ENCODE results near the gene SLC23A1. TPM values are rescaled to one million over a fixed set of nuclear protein-coding genes. Genes with fewer than 3 reads are reported as not detected.

Gene SLC23A1
- total RNA-seq: not detected
- polyA plus RNA-seq: 1 to 10 TPM in 1 of 2 donors, not detected in 1; 3.1 TPM
- long read RNA-seq, donor 1, partial matches to known transcripts: 0 of 1 reads
- long read RNA-seq, donor 1, other reads (novel, unspliced or antisense): 1 of 1 reads
- long read RNA-seq, donor 2, partial matches to known transcripts: 0 of 1 reads
- long read RNA-seq, donor 2, other reads (novel, unspliced or antisense): 1 of 1 reads

- no peaks in the 10 kb centered on the region for H3K4me1 ChIP-seq (ENCODE audit: control insufficient read depth in 1 of 2, insufficient read depth in 2 of 2, low read length in 2 of 2)
- H3K27ac ChIP-seq (ENCODE audit: low read depth in 1 of 2, low read length in 2 of 2): no peak within 1 kb of the TSS
- H3K27me3 ChIP-seq (ENCODE audit: control insufficient read depth in 1 of 2, insufficient read depth in 2 of 2, low read length in 1 of 2): no peaks in the 10 kb centered on the region
- DNase-seq (peak in 1 of 2 donors; percentile 38), ATAC-seq (ENCODE audit: low FRiP score) (no peak)
- intact Hi-C loops (cut with DNase I): no loop called here
- no peaks in the 10 kb centered on the region for H3K9me3 ChIP-seq (ENCODE audit: control insufficient read depth, low read length)
- no peaks in the 10 kb centered on the region for H3K36me3 ChIP-seq (ENCODE audit: control insufficient read depth in 1 of 2, insufficient read depth in 2 of 2, low read length in 1 of 2)
- no peak within 1 kb of the TSS for H3K4me3 ChIP-seq (ENCODE audit: low read length in 2 of 2)
- 77 to 79% methylated on average over 10 of the region's 10 CpGs for WGBS, 2 donors
These were observed at the start of gene SLC23A1 for GRCh38 chr5:139383275-139383992. SLC23A1 (minus strand) TSS chr5:139383297; CDS start chr5:139383253, 44 bp downstream.

DNA sequence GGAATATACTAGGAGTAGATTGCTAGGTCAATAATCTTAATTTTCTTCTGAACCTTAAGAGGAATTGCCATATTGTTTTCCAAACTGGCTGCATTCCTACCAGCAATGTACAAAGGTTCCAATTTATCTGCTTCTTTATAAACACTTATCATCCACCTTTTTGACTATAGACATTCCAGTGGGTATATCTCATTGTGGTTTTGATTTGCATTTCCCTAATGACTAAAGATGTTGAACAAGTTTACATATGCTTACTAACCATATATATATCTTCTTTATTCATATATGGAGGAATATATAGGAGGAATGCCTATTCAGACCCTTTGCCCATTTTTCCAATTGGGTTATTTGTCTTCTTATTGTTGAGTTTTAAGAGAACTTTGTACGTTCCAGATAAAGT, 48.6 kb upstream of the SLC23A1 start:
- 44 to 59% methylated on average over 1 of the region's 1 CpG for WGBS, 2 donors
- H3K36me3 ChIP-seq (ENCODE audit: control insufficient read depth in 1 of 2, insufficient read depth in 2 of 2, low read length in 1 of 2): peaks cover 0 to 2% of the 10 kb centered on the region in 2 donors
- ATAC-seq (ENCODE audit: low FRiP score): no peak

GRCh38 chr5:139430015-139430414, 46.9 kb upstream of the SLC23A1 start:
- Histone ChIP-seq H3K4me1 (ENCODE audit: control insufficient read depth in 1 of 2, insufficient read depth in 2 of 2, low read length in 2 of 2) (no peaks in the 10 kb centered on the region), H3K9me3 (ENCODE audit: control insufficient read depth, low read length) (no peaks in the 10 kb centered on the region), H3K4me3 (ENCODE audit: low read length in 2 of 2) (no peak overlapping the region), H3K27me3 (ENCODE audit: control insufficient read depth in 1 of 2, insufficient read depth in 2 of 2, low read length in 1 of 2) (no peaks in the 10 kb centered on the region), H3K27ac (ENCODE audit: low read depth in 1 of 2, low read length in 2 of 2) (no peak overlapping the region), H3K36me3 (ENCODE audit: control insufficient read depth in 1 of 2, insufficient read depth in 2 of 2, low read length in 1 of 2) (peaks cover 0 to 2% of the 10 kb centered on the region in 2 donors)
- WGBS, 2 donors: 81 to 82% methylated on average over 2 of the region's 2 CpGs
- ATAC-seq (ENCODE audit: low FRiP score) (no peak), DNase-seq (no peak)
- intact Hi-C loops (cut with DNase I): no loop called here

More for the DNA sequence above, 48.6 kb upstream of the SLC23A1 start:
- no peak overlapping the region for H3K4me3 ChIP-seq (ENCODE audit: low read length in 2 of 2)
- H3K9me3 ChIP-seq (ENCODE audit: control insufficient read depth, low read length): no peaks in the 10 kb centered on the region
- intact Hi-C loops (cut with DNase I): no loop called here
- DNase-seq: no peak
- no peaks in the 10 kb centered on the region for H3K4me1 ChIP-seq (ENCODE audit: control insufficient read depth in 1 of 2, insufficient read depth in 2 of 2, low read length in 2 of 2)
- no peak overlapping the region for H3K27ac ChIP-seq (ENCODE audit: low read depth in 1 of 2, low read length in 2 of 2)
- H3K27me3 ChIP-seq (ENCODE audit: control insufficient read depth in 1 of 2, insufficient read depth in 2 of 2, low read length in 1 of 2): no peaks in the 10 kb centered on the region

GRCh38 chr5:139426203-139426885, 43.2 kb upstream of the SLC23A1 start:
- H3K9me3 ChIP-seq (ENCODE audit: control insufficient read depth, low read length): no peaks in the 10 kb centered on the region
- H3K27ac ChIP-seq (ENCODE audit: low read depth in 1 of 2, low read length in 2 of 2): peak overlapping the region in 1 of 2 donors; percentile 42
- intact Hi-C loops (cut with DNase I): no loop called here
- 56 to 58% methylated on average over 8 of the region's 8 CpGs for WGBS, 2 donors
- ATAC-seq (ENCODE audit: low FRiP score): no peak
- H3K36me3 ChIP-seq (ENCODE audit: control insufficient read depth in 1 of 2, insufficient read depth in 2 of 2, low read length in 1 of 2): peaks cover 4% of the 10 kb centered on the region in 2 donors
- no peaks in the 10 kb centered on the region for H3K27me3 ChIP-seq (ENCODE audit: control insufficient read depth in 1 of 2, insufficient read depth in 2 of 2, low read length in 1 of 2)
- no peaks in the 10 kb centered on the region for H3K4me1 ChIP-seq (ENCODE audit: control insufficient read depth in 1 of 2, insufficient read depth in 2 of 2, low read length in 2 of 2)
- no peak for DNase-seq
- no peak overlapping the region for H3K4me3 ChIP-seq (ENCODE audit: low read length in 2 of 2)

GRCh38 chr5:139425497-139425896, 42.4 kb upstream of the SLC23A1 start:
- Histone ChIP-seq H3K27ac (ENCODE audit: low read depth in 1 of 2, low read length in 2 of 2) (no peak overlapping the region), H3K36me3 (ENCODE audit: control insufficient read depth in 1 of 2, insufficient read depth in 2 of 2, low read length in 1 of 2) (peaks cover 4% of the 10 kb centered on the region in 2 donors), H3K9me3 (ENCODE audit: control insufficient read depth, low read length) (no peaks in the 10 kb centered on the region), H3K4me1 (ENCODE audit: control insufficient read depth in 1 of 2, insufficient read depth in 2 of 2, low read length in 2 of 2) (no peaks in the 10 kb centered on the region), H3K4me3 (ENCODE audit: low read length in 2 of 2) (no peak overlapping the region), H3K27me3 (ENCODE audit: control insufficient read depth in 1 of 2, insufficient read depth in 2 of 2, low read length in 1 of 2) (no peaks in the 10 kb centered on the region)
- ATAC-seq (ENCODE audit: low FRiP score) (no peak), DNase-seq (no peak)
- 89 to 90% methylated on average over 5 of the region's 5 CpGs for WGBS, 2 donors
- intact Hi-C loops (cut with DNase I): no loop called here

- DNase-seq (no peak), ATAC-seq (ENCODE audit: low FRiP score) (peak; percentile 75)
- Histone ChIP-seq H3K4me3 (ENCODE audit: low read length in 2 of 2) (no peak overlapping the region), H3K27me3 (ENCODE audit: control insufficient read depth in 1 of 2, insufficient read depth in 2 of 2, low read length in 1 of 2) (no peaks in the 10 kb centered on the region), H3K4me1 (ENCODE audit: control insufficient read depth in 1 of 2, insufficient read depth in 2 of 2, low read length in 2 of 2) (no peaks in the 10 kb centered on the region), H3K36me3 (ENCODE audit: control insufficient read depth in 1 of 2, insufficient read depth in 2 of 2, low read length in 1 of 2) (peaks cover 4 to 6% of the 10 kb centered on the region in 2 donors), H3K9me3 (ENCODE audit: control insufficient read depth, low read length) (no peaks in the 10 kb centered on the region), H3K27ac (ENCODE audit: low read depth in 1 of 2, low read length in 2 of 2) (no peak overlapping the region)
- 43 to 45% methylated on average over 5 of the region's 5 CpGs for WGBS, 2 donors
- intact Hi-C loops (cut with DNase I): loop anchor here (1.0 to 2.0 kb wide), 2 partner anchors 90 to 91 kb away; no protein-coding TSS in a partner anchor
These were observed 39.3 kb upstream of the SLC23A1 start for GRCh38 chr5:139422307-139422893.

DNA sequence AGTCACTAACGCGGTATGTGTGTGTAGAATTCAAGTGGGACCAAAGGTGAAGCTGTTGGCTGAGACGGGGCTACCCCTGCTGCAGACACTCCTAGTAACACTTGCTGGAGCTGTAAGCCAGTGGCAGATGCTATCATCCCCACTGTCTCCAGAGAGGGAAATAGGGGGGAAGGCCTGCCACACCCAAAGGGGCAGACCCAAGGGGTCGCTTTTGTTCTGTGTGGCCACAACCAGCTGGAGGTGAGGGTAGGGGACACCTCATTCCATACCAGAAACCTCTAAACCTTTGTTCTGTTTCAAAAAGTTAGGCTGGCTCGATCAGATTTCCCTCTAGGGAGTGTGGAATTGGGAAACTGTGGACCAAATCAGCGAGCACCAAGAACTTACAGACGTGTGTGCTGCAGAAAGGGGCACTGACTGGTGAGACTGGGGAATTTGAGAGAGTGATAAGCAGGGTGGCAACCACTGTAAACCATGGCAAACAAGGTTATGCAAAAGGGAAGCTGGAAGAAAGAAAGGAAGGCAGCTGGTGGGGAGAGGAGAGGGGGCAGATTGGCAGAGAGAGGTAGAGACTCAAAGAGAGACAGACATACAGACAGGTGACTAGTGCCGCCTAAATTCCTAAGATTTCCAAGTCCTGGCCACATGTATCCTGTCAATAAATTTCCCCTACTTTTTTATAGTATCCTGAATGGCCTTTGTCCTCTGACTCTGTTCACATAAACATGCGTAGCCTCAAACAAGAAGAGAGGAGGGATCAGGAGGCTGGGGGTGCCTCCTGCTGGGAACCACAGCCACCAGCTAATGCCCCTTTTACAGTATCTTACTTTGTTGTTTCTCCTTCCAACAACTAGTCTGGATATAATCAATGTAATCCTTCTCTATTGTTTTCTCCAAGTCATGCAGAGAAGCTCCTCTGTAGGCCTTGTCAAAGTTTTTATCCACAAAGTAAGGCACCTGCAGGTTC, 36.4 kb upstream of the SLC23A1 start:
- peaks cover 4% of the 10 kb centered on the region in 2 donors for H3K36me3 ChIP-seq (ENCODE audit: control insufficient read depth in 1 of 2, insufficient read depth in 2 of 2, low read length in 1 of 2)
- DNase-seq (no peak), ATAC-seq (ENCODE audit: low FRiP score) (no peak)
- no peak overlapping the region for H3K27ac ChIP-seq (ENCODE audit: low read depth in 1 of 2, low read length in 2 of 2)
- intact Hi-C loops (cut with DNase I): loop anchor here in 1 of 2 donors (5.0 kb wide), 1 partner anchor 143 kb away; the partner anchor contains the start of gene UBE2D2
- H3K9me3 ChIP-seq (ENCODE audit: control insufficient read depth, low read length): no peaks in the 10 kb centered on the region
- H3K4me3 ChIP-seq (ENCODE audit: low read length in 2 of 2): no peak overlapping the region
- H3K4me1 ChIP-seq (ENCODE audit: control insufficient read depth in 1 of 2, insufficient read depth in 2 of 2, low read length in 2 of 2): no peaks in the 10 kb centered on the region
- no peaks in the 10 kb centered on the region for H3K27me3 ChIP-seq (ENCODE audit: control insufficient read depth in 1 of 2, insufficient read depth in 2 of 2, low read length in 1 of 2)
- 85 to 86% methylated on average over 9 of the region's 9 CpGs for WGBS, 2 donors
